Measurements from ENCODE around the gene WNK1. TPM values are rescaled to one million over a fixed set of nuclear protein-coding genes. Genes with fewer than 3 reads are reported as not detected.
A peak's percentile ranks its signal among the peaks of the same experiment; 100 is the strongest.

WNK1 gene
- total and polyA plus RNA-seq, 2 donors, result 26.3 to 40.2 TPM

DNA sequence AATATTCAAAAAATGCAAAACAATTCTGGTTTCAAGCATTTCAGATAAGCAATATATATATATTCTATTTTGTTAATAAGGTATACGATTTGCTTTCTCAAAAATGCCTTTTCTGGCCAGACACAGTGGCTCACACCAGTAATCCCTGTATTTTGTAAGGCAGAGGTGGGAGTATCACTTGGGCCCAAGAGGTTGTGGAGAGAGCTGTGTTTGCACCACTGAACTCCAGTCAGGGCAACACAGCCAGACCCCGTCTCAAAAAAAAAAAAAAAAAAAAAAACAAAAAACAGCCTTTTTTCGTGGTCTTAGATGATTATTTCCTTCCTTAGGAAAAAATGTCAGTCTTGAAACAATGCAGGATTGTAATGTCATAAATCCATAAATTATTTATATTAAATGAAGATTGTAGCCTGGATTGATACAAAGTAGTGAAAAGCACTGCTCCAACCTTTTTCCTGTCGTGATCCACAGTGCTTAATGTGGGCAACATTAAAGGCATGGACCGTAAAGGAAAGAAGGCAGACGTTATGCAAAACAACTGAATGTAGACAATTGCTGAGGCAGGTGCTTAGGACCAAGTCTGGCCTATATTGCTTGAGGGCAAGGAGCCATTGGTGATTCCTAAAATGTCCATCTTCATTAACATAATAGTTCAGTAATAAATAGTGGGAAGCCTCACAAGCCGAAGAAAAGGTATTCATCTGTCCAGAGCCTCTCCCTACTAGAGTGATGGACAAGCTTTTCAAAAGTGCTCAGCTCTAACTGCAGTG, 160.3 kb downstream of the WNK1 start:
- DNase-seq (ENCODE audit: low read depth in 6 of 9, low spot score in 9 of 9), result no peak
- peaks cover 70 to 92% of the 10 kb centered on the region in 2 donors for H3K36me3 ChIP-seq (ENCODE audit: control insufficient read depth in 2 of 2, insufficient read depth in 2 of 2, low read length in 1 of 2)
- H3K4me3 ChIP-seq (ENCODE audit: low read length in 2 of 2), result no peak overlapping the region
- H3K27ac ChIP-seq (ENCODE audit: low read depth in 1 of 2, low read length in 1 of 2), result no peak overlapping the region
- WGBS, result 93% methylated on average over 7 of the region's 7 CpGs
- no peaks in the 10 kb centered on the region for H3K27me3 ChIP-seq (ENCODE audit: control insufficient read depth in 2 of 2, insufficient read depth in 1 of 2, low read length in 1 of 2)
- H3K4me1 ChIP-seq (ENCODE audit: control insufficient read depth in 2 of 2, insufficient read depth in 2 of 2, low read length in 2 of 2), result peaks cover 7 to 11% of the 10 kb centered on the region in 2 donors
- no peaks in the 10 kb centered on the region for H3K9me3 ChIP-seq (ENCODE audit: control insufficient read depth in 2 of 2, insufficient read depth in 1 of 2, low read length in 1 of 2)

DNA sequence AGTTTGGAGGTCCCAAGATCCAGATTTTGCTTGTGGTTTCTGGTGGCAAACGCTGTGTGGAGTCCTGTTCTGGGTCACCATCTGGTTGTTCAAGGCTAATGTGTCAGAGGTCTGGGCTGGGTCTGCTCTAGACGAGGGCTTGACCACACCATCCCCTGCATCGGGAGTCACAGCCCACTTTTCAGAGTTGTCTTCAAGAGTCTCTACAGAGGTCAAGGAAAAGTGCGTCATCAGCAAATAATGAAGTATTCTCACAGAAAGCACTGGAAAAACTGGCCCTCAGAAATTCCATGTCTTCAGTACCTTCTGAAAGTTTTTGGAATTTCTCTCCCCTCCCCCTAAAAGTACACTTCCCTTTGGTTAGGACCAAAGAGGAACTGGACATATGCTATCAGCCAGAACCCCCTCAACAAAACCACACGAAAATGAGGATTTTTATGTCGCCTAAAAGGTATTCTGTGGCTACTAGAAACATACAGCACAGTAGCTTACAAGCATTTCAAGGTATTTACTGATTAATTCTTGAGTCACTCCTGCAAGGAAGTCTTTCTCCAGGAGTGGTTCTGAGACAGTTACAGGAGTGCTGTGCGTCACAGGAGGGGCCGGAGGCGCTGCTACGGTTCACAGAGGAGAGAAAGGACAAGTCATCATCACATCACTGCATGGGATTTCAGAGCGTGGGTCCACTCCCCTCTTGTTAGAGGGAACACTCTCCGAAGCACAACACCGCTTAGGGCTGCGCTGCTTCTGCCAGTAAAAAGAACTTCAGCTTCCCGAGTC, 161.7 kb downstream of the WNK1 start:
- Histone ChIP-seq H3K36me3 (ENCODE audit: control insufficient read depth in 2 of 2, insufficient read depth in 2 of 2, low read length in 1 of 2) (peaks cover 63 to 90% of the 10 kb centered on the region in 2 donors), H3K9me3 (ENCODE audit: control insufficient read depth in 2 of 2, insufficient read depth in 1 of 2, low read length in 1 of 2) (no peaks in the 10 kb centered on the region), H3K4me1 (ENCODE audit: control insufficient read depth in 2 of 2, insufficient read depth in 2 of 2, low read length in 2 of 2) (peaks cover 7 to 11% of the 10 kb centered on the region in 2 donors), H3K27ac (ENCODE audit: low read depth in 1 of 2, low read length in 1 of 2) (no peak overlapping the region), H3K27me3 (ENCODE audit: control insufficient read depth in 2 of 2, insufficient read depth in 1 of 2, low read length in 1 of 2) (no peaks in the 10 kb centered on the region), H3K4me3 (ENCODE audit: low read length in 2 of 2) (no peak overlapping the region)
- 90% methylated on average over 15 of the region's 15 CpGs for WGBS
- DNase-seq (ENCODE audit: low read depth in 6 of 9, low spot score in 9 of 9), result no peak

DNA sequence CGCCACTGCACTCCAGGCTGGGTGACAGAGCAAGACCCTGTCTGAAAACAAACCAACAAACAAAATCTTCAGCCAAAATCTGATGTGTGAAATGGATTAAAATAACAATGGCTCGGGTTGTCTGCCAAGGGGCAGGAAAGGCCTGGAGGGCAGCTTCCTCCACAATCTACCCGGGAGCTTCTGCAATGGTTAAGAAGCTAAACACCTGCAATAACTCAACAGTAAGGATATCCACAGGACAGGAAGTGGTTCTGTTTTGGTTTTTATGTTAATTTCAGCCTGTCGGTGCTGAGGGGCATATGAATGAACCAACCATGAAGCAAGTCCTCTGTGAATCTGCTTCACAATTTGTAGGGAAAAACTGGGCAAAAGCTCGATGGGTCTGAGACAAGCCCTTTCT, 162.7 kb downstream of the WNK1 start:
- H3K4me1 ChIP-seq (ENCODE audit: control insufficient read depth in 2 of 2, insufficient read depth in 2 of 2, low read length in 2 of 2), result peaks cover 7 to 11% of the 10 kb centered on the region in 2 donors

DNA sequence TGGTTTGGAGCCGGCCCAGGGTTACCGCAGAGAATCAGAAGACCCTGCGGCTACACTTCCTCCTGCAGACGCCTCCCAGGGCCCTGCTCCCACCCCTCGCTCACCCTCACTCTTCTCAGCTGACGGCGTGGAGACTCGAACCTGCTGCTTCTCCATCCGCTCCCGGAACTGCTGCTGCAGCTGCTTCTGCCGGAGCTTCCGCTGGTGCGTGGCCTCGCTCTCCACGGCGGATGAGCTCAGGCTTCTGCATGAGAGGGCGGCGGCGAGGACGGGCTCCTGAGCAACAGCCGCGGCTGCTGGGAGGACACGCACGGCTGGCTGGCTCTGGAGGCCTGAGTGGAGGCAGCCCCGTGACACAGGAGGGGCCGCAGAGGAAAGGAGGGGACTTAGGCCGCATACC, 163.9 kb downstream of the WNK1 start:
- 60% methylated on average over 27 of the region's 27 CpGs for WGBS
- Histone ChIP-seq H3K4me3 (ENCODE audit: low read length in 2 of 2) (no peak overlapping the region), H3K36me3 (ENCODE audit: control insufficient read depth in 2 of 2, insufficient read depth in 2 of 2, low read length in 1 of 2) (peaks cover 52 to 79% of the 10 kb centered on the region in 2 donors), H3K27me3 (ENCODE audit: control insufficient read depth in 2 of 2, insufficient read depth in 1 of 2, low read length in 1 of 2) (no peaks in the 10 kb centered on the region), H3K4me1 (ENCODE audit: control insufficient read depth in 2 of 2, insufficient read depth in 2 of 2, low read length in 2 of 2) (peaks cover 7 to 11% of the 10 kb centered on the region in 2 donors), H3K9me3 (ENCODE audit: control insufficient read depth in 2 of 2, insufficient read depth in 1 of 2, low read length in 1 of 2) (no peaks in the 10 kb centered on the region), H3K27ac (ENCODE audit: low read depth in 1 of 2, low read length in 1 of 2) (peak overlapping the region in 1 of 2 donors; percentile 1)
- no peak for DNase-seq (ENCODE audit: low read depth in 6 of 9, low spot score in 9 of 9)

More for the DNA sequence above, 162.7 kb downstream of the WNK1 start:
- H3K4me3 ChIP-seq (ENCODE audit: low read length in 2 of 2), result no peak overlapping the region
- WGBS, result 22% methylated on average over 5 of the region's 5 CpGs
- DNase-seq (ENCODE audit: low read depth in 6 of 9, low spot score in 9 of 9), result peak in 1 of 9 donors; percentile 48
- no peaks in the 10 kb centered on the region for H3K27me3 ChIP-seq (ENCODE audit: control insufficient read depth in 2 of 2, insufficient read depth in 1 of 2, low read length in 1 of 2)
- peaks cover 58 to 84% of the 10 kb centered on the region in 2 donors for H3K36me3 ChIP-seq (ENCODE audit: control insufficient read depth in 2 of 2, insufficient read depth in 2 of 2, low read length in 1 of 2)
- H3K27ac ChIP-seq (ENCODE audit: low read depth in 1 of 2, low read length in 1 of 2), result peak overlapping the region; percentile 1 to 50
- H3K9me3 ChIP-seq (ENCODE audit: control insufficient read depth in 2 of 2, insufficient read depth in 1 of 2, low read length in 1 of 2), result no peaks in the 10 kb centered on the region

DNA sequence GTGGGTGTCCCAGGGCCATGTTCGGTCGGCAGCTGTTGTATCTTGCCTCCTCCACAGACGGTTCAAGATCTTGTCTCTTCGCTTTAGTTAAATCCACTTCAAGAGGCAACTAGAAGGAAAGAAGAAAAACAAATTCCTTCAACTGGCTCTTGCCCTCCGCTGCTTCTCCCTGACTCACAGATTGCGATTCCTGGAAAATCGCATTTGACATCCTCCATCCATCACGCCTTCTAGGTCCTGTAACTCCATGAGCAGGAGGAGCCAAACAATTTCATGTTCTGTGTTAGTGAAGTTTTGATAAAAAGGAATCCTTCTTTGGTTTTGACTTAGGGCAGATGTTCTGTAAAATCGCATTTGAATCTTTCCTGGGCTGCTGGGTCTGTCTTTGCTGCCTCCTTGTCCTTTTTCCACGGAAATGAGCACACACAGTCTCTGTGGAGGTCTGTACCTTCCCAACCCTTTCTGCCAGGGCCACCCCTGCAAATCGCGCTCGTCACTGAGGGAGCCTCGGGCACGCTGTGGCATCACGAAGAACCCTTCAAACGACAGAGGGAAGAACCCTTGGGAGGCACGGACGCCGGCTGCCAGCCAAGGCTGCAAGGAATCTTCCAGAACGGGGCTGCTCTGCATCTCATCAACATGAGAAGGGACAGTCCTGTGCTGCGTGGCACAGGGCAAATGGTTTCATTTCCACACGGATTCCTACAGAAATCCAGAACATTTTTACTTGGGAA, 164.5 kb downstream of the WNK1 start:
- peaks cover 7 to 11% of the 10 kb centered on the region in 2 donors for H3K4me1 ChIP-seq (ENCODE audit: control insufficient read depth in 2 of 2, insufficient read depth in 2 of 2, low read length in 2 of 2)
- no peaks in the 10 kb centered on the region for H3K27me3 ChIP-seq (ENCODE audit: control insufficient read depth in 2 of 2, insufficient read depth in 1 of 2, low read length in 1 of 2)
- peaks cover 46 to 78% of the 10 kb centered on the region in 2 donors for H3K36me3 ChIP-seq (ENCODE audit: control insufficient read depth in 2 of 2, insufficient read depth in 2 of 2, low read length in 1 of 2)
- H3K9me3 ChIP-seq (ENCODE audit: control insufficient read depth in 2 of 2, insufficient read depth in 1 of 2, low read length in 1 of 2), result no peaks in the 10 kb centered on the region
- DNase-seq (ENCODE audit: low read depth in 6 of 9, low spot score in 9 of 9), result no peak
- 95% methylated on average over 23 of the region's 23 CpGs for WGBS
- peak overlapping the region in 1 of 2 donors; percentile 15 for H3K27ac ChIP-seq (ENCODE audit: low read depth in 1 of 2, low read length in 1 of 2)
- H3K4me3 ChIP-seq (ENCODE audit: low read length in 2 of 2), result no peak overlapping the region

DNA sequence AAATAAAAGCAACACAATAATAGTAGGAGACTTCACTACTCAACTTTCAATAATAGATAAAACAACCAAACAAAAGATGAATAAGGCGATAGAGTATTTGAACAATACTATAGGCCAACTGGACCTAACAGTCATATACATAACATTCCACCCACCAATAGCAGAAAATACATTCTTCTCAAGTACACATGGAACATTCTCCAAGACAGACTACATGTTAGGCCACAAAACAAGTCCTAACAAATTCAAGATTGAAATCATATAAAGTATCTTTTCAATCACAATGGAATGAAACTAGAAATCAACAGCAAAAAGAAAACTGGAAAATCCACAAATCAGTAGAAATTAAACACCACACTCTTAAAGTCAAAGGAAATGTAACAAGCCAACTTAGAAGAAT, 168.3 kb downstream of the WNK1 start:
- H3K9me3 ChIP-seq (ENCODE audit: control insufficient read depth in 2 of 2, insufficient read depth in 1 of 2, low read length in 1 of 2), result no peaks in the 10 kb centered on the region
- WGBS, result 97% methylated on average over 1 of the region's 1 CpG
- DNase-seq (ENCODE audit: low read depth in 6 of 9, low spot score in 9 of 9), result no peak
- peaks cover 37 to 62% of the 10 kb centered on the region in 2 donors for H3K36me3 ChIP-seq (ENCODE audit: control insufficient read depth in 2 of 2, insufficient read depth in 2 of 2, low read length in 1 of 2)
- no peak overlapping the region for H3K4me3 ChIP-seq (ENCODE audit: low read length in 2 of 2)
- no peak overlapping the region for H3K27ac ChIP-seq (ENCODE audit: low read depth in 1 of 2, low read length in 1 of 2)
- H3K4me1 ChIP-seq (ENCODE audit: control insufficient read depth in 2 of 2, insufficient read depth in 2 of 2, low read length in 2 of 2), result peaks cover 0 to 3% of the 10 kb centered on the region in 2 donors
- H3K27me3 ChIP-seq (ENCODE audit: control insufficient read depth in 2 of 2, insufficient read depth in 1 of 2, low read length in 1 of 2), result no peaks in the 10 kb centered on the region

DNA sequence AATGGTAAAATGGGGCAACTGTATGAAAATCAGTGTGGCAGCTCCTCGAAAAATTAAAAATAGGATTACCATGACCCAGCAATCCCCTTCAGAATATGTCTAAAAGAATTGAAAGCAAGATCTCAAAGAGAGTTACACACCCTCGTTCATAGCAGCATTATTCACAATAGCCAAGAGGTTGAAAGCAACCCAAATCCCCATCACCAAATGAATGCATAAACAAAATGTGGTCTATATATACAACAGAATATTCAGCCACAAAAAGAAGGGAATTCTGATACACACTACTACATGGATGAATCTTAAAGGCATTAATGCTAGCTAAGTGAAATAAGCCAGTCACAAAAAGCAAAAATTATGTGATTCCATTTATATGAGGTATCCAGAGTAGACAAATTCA, 169.9 kb downstream of the WNK1 start:
- no peaks in the 10 kb centered on the region for H3K4me1 ChIP-seq (ENCODE audit: control insufficient read depth in 2 of 2, insufficient read depth in 2 of 2, low read length in 2 of 2)
- H3K4me3 ChIP-seq (ENCODE audit: low read length in 2 of 2), result no peak overlapping the region
- 97% methylated on average over 2 of the region's 2 CpGs for WGBS
- DNase-seq (ENCODE audit: low read depth in 6 of 9, low spot score in 9 of 9), result no peak
- H3K9me3 ChIP-seq (ENCODE audit: control insufficient read depth in 2 of 2, insufficient read depth in 1 of 2, low read length in 1 of 2), result no peaks in the 10 kb centered on the region
- H3K27ac ChIP-seq (ENCODE audit: low read depth in 1 of 2, low read length in 1 of 2), result no peak overlapping the region
- peaks cover 38 to 62% of the 10 kb centered on the region in 2 donors for H3K36me3 ChIP-seq (ENCODE audit: control insufficient read depth in 2 of 2, insufficient read depth in 2 of 2, low read length in 1 of 2)
- H3K27me3 ChIP-seq (ENCODE audit: control insufficient read depth in 2 of 2, insufficient read depth in 1 of 2, low read length in 1 of 2), result no peaks in the 10 kb centered on the region

DNA sequence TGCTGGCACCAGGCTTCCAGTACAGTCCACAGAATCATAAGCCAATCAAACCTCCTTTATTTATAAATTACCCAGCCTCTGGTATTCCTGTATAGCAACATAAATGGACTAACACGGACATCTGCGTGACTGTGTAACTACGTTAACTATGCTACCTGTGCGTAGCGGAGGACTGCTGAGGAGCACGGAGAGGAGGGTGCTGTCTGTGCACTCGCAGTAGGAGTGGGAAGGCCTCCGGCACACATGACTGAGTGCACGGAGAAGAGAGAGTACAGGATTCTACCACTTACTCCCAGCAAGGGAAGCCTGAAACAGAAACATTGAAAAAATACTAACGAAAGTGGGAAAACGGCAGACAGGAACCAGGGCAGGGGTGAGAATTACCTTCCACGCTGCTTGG, 174.3 kb downstream of the WNK1 start:
- no peak for DNase-seq (ENCODE audit: low read depth in 6 of 9, low spot score in 9 of 9)
- H3K4me3 ChIP-seq (ENCODE audit: low read length in 2 of 2), result no peak overlapping the region
- WGBS, result 90% methylated on average over 12 of the region's 12 CpGs
- peaks cover 54 to 69% of the 10 kb centered on the region in 2 donors for H3K36me3 ChIP-seq (ENCODE audit: control insufficient read depth in 2 of 2, insufficient read depth in 2 of 2, low read length in 1 of 2)
- H3K9me3 ChIP-seq (ENCODE audit: control insufficient read depth in 2 of 2, insufficient read depth in 1 of 2, low read length in 1 of 2), result no peaks in the 10 kb centered on the region
- H3K4me1 ChIP-seq (ENCODE audit: control insufficient read depth in 2 of 2, insufficient read depth in 2 of 2, low read length in 2 of 2), result no peaks in the 10 kb centered on the region
- H3K27ac ChIP-seq (ENCODE audit: low read depth in 1 of 2, low read length in 1 of 2), result no peak overlapping the region
- H3K27me3 ChIP-seq (ENCODE audit: control insufficient read depth in 2 of 2, insufficient read depth in 1 of 2, low read length in 1 of 2), result no peaks in the 10 kb centered on the region

Measured in thymus (tissue), 11 donors.